IPS DF 4.7 (cell line): ENCODE results near the gene IFNGR2.
A peak's percentile ranks its signal among the peaks of the same experiment; 100 is the strongest.
"Not testable (repeated sequence)": the region's sequence is repeated elsewhere in the genome, so short reads cannot be mapped to it uniquely, and the experiment has no call there.

ENCODE experiments used
- DNase-seq: peaks from one replicate; pipeline ENCODE4 v3.0.0-alpha.2; 2013; ENCODE audit warnings: low spot score; ENCODE audit errors: extremely low read depth

The IFNGR2 gene, protein sequence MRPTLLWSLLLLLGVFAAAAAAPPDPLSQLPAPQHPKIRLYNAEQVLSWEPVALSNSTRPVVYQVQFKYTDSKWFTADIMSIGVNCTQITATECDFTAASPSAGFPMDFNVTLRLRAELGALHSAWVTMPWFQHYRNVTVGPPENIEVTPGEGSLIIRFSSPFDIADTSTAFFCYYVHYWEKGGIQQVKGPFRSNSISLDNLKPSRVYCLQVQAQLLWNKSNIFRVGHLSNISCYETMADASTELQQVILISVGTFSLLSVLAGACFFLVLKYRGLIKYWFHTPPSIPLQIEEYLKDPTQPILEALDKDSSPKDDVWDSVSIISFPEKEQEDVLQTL

DNA sequence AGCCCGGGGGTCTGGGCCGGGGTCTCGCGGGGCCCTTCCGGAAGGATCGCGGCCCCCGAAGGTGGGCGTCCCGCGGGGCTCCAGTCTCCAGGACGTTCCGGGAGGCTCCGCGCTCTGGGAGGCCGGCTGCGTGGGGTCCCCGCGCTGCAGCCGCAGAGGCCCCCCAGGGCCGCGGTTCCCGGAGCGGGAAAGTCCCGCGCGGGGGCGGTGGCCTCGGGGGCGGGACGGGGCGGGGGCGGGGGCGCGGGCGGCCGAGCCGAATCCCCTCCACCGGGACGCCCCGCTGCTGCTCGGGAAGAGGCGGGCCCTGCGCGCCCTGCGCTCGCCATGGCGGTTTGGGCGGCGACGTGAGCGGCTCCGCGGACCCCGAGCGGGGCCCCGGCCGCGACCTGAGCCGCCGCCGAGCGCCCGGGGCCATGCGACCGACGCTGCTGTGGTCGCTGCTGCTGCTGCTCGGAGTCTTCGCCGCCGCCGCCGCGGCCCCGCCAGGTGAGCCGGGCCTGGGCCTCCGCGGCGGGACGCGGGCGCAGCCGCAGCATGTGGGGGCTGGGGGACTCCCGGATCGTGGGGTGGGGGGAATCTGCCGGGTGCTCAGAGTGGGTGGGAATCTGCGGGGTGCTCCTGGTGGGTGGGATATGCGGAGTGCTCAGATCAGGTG lies at the start of gene IFNGR2:
Gene IFNGR2 (plus strand): TSS at position 286 of the 658 bp plus-strand sequence. CDS start 131 bp downstream, at position 417.
- DNase-seq = no peak

DNA sequence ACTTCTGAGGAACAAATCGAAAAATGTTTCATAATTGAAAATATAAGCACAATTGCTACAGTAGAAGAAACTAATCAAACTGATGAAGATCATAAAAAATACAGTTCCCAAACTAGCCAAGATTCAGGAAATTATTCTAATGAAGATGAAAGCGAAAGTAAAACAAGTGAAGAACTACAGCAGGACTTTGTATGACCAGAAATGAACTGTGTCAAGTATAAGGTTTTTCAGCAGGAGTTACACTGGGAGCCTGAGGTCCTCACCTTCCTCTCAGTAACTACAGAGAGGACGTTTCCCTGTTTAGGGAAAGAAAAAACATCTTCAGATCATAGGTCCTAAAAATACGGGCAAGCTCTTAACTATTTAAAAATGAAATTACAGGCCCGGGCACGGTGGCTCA lies 47.9 kb upstream of the IFNGR2 start:
- DNase-seq = no peak

DNA sequence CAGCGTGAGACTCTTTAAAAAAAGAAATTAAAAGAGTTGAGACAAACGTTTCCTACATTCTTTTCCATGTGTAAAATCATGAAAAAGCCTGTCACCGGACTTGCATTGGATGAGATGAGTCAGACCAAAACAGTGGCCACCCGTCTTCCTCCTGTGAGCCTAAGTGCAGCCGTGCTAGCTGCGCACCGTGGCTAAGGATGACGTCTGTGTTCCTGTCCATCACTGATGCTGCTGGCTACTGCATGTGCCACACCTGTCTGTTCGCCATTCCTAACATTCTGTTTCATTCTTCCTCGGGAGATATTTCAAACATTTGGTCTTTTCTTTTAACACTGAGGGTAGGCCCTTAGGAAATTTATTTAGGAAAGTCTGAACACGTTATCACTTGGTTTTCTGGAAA lies 47.2 kb upstream of the IFNGR2 start:
- no peak for DNase-seq

DNA sequence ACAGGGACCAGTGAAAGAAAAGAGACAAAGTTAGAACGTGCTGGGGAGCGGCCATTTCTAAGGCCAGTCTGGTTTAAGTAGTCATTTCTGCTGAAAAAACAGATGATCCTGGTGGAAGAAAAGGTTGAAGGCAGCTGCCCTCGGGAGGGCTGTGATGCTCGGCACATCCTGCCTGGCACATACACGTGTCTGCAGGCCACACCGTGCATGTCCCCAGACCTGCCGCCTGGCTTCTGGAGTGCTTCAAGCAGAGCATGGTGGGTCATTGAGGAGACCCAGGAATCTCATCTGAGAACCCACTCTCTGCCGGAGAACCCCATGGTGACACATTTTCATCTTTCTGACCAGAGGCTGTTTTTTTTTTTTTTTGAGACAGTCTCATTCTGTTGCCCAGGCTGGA lies 46.0 kb upstream of the IFNGR2 start:
- DNase-seq = no peak

DNA sequence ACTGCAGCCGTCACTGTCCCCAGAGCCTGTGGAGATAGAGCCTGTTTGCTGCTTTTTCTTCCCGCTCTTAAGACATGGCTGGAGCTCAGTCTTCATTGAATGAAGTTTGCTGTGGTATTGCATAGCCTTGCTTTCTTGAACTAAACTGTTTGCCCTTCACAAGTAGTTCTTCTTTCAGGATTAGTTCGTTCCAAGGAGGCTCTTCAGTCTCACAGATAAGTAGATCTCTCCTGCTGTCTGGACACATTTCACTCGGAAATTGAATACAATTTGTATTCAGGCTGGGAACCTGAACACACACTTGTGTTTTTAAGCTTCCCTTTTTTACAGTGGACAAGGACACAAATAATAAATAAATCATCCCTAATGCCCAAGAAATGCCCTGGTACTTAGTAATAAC lies 43.8 kb upstream of the IFNGR2 start:
- no peak for DNase-seq

DNA sequence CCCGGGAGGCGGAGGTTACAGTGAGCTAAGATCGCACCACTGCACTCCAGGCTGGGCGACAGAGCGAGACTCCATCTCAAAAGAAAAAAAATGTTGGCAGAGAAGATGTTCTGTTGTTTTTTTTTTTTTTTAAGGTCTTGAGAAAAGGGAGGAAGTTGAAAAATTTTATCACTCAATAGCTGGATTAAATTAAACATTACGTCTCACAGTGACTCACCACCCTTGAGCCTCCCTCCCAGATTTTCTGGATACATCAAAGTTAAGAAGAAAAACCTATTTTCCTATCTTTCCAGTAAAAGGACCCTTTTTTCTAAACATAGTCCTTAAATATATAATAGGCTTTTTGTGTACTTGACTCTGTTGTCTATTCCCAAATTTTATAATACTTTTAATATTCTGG lies 42.9 kb upstream of the IFNGR2 start:
- DNase-seq = no peak

DNA sequence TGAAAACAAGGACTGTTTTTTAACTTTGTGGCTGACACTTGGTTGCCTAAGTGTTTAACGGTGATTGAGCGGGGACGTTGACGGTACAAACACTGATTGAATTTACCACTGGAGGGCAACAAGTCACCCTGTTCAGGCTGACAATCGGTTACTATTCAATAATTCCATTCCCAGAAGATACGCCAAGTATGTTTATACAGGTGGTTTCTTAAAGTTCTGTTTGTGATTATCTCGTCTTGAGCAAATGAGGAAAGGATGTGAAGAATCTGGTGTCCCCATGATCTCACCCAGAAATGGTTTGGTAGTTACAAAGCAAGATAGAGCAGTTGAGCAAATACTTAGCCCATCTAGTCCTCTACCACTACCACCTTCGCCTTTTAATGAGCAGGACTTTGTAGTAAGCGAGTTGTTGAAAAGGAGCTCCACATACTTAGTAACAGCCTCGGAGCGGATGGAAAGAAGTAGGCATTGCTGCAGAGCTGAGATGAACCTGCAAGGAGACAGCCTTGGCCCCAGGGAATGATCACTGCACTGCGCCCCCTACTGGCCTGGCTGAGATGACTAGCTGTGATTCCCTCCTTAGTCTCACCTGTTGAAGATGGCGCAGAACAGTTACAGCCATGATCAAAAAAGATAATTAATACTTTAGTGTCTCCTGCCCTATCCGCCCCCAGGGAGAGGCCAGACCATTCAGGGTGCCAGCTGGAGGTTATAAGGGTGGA lies 42.2 kb upstream of the IFNGR2 start:
- DNase-seq = no peak

DNA sequence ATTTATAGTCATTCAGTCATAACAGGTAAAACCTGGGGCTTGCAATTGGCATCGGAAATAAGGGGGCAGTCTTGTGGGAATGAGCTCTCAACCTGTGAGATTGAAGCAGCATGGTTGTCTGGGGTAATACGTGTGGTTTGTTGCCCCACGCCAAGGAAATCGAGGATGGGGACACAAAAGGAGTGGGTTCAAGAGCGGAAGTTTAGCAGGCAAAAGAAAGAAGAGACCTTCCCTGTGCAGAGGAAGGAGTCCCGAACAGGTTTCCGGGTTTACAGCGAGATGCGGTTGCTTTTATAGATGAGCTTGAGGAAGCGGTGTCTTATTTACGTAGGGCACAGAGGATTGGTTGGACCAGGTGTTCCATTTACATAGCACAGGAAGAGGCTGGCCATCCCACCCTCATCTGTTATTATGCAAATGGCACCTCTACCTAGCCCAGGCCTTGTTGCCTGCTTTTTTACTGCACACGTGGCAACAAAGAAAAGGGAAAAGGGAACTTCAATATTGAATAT lies 41.1 kb upstream of the IFNGR2 start:
- peak; percentile 69 for DNase-seq

DNA sequence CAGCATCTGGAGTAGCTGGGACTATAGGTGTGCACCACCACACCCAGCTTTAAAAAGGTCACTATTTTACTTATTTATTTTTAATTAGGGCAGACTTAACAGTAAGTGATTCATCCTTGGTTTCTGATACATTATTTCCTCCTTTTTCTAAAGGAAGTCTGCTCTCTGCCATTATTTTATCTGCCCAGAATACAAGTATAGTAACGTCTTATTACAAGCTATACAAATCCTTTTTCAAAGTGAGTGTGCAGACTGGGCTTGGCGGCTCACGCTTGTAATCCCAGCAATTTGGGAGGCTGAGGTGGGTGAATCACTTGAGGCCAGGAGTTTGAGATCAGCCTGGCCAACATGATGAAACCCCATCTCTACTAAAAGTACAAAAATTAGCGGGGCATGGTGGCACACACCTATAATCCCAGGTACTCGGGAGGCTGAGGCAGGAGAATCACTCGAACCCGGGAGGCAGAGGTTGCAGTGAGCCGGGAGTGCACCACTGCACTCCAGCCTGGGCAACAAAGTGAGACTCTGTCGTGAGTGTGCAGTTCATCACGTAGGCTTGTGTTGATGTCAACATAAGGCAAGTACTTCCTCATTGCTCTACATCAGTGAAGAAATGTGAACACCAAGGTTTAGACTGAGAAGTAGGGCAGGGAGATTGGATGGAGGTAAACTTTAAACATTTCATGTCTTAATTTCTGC lies 39.2 kb upstream of the IFNGR2 start:
- not testable (repeated sequence) for DNase-seq

DNA sequence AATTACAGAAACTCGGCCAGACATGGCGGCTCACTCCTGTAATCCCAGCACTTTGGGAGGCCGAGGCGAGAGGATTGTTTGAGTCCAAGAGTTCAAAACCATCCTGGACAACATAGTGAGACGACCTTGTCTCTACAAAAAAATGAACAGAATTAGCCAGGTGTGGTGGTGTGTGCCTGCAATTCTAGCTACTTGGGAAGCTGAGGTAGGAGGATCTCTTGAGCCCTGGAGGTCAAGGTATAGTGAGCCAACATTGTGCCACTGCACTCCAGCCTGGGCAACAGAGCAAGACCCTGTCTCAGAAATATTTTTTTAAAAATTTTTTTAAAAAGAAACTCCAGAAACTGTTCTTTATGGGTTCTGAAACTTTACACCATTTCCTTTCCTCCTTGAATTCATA lies 38.4 kb upstream of the IFNGR2 start:
- no peak for DNase-seq

DNA sequence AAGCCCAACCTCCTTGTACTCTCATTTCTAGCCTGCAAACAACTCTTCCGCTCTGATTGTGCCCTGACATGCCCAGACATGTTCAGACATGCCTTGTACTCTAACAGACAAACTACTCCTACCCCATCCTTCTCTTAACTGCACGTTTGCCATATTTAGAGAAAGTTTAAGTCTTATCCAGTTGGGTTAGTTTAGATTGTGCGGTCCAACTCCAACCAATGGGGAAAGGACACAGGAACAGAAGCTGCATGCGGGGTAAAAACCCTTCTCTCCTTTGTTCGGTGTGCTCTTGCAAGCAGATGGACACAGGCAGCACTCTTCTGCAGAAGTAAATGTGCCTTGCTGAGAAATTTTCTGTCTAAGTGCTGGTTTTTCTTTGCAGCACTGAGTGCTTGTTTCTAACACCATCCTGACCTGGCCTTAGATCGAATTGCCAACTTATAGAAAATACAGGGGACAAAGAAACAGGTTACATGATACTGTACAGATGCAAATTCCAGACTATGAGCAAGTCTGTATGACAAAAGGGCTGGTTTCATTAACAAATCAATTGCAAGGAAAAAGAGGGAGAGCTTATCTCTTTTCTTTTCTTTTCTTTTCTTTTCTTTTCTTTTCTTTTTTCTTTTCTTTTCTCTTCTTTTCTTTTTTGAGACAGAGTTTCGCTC lies 35.8 kb upstream of the IFNGR2 start:
- DNase-seq = no peak

DNA sequence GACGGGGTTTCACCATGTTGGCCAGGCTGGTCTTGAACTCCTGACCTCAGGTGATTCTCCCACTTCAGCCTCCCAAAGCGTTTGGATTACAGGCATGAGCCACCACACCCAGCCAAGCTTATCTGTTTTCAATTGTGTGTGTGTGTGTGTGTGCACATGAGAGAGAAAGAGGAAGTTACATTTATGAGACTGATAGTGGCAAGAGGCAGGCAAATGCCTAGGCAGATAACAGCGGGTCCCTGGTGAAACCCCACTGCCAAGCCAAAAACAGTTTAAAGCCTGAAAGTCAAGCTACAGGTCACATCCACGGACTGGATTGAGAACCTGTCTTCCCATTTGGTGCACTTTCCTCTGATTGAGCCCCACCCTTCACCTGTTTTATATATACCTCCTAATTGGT lies 35.1 kb upstream of the IFNGR2 start:
- no peak for DNase-seq

DNA sequence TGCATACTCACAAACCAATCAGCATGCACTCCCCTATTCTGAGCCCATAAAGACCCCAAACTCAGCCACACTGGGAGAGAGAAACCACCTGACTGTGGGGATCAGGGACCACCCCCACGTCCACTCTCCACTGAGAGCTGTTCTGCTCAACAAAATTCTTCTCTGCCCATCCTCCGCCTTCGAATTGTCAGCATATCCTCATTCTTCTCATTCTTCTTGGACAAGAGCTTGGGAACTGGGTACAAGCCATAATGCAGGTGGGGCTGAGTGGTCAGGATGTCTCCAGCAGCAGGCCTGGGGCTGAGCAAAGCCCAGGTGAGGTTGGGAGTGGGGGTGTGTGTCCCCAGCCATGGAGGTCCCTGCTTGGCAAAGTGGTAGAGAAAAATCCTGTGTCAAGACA lies 34.6 kb upstream of the IFNGR2 start:
- no peak for DNase-seq

DNA sequence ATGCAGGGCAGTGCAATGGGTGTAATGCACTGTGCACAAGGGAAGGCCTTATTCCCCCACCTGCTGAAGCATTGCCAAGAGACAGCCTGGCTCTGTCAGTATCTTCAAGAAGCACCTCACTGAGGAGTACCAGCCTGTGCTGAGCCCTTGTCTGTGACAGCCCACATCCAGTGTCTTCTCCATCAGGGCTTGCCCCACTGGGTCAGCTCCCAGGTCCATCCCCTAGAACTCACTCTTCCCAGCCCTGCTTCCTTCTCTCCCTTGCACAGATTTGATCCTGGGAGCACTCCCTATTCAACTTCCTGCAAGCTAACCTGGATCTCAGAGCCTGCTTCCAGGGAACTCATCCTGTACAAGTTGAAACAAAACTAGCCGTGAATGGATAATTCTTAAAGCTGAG lies 33.6 kb upstream of the IFNGR2 start:
- no peak for DNase-seq

DNA sequence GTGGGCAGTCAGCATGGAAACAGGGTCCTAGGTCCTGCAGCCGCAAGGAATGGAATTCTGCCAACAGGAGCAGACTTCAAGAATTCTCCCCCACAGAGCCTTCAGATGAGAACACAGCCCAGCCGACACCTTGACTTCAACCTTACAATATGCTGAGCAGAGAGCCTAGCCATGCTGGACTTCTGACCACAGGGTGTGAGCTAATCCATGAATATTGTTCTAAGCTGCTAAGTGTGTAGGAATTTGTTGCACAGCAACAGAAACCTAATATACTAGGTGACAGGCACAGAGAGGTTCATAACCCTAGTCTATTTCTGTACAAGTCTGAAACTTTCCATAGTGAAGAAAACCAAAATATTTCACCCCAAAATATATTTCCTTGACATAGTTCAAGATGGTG lies 32.9 kb upstream of the IFNGR2 start:
- no peak for DNase-seq

DNA sequence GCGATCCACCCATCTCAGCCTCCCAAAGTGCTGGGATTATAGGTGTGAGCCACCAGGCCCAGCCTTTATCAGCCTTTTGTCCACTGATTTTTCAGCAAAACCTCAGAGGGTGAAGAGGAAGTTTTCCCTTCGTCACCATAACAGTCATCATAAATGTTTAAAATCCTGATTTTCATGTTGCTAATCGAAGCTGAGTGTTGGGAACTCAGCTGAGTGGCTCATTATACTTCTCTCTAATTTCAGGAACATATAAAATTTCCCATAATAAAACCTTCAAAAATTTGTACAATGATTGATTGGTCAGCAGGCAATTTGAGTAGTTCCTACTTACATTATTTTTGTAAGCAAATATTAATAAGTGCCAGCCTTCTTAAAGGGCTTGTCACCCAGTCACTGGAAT lies 31.8 kb upstream of the IFNGR2 start:
- no peak for DNase-seq

DNA sequence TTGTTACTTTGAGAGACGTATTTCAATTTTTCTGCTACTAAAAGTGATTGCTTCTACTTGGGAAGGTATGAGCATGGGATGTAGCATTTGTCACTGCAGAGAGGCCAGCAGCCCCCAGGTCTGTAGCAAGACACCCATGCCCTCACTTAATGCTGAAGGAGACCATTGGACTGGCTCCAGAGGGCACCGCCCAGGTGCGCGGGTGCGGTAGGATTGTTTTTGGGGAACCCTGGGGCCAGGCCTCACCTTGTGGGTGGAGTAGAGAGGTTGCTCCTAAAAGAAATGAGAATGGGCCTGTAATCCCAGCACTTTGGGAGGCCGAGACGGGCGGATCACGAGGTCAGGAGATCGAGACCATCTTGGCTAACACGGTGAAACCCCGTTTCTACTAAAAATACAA lies 30.6 kb upstream of the IFNGR2 start:
- no peak for DNase-seq

DNA sequence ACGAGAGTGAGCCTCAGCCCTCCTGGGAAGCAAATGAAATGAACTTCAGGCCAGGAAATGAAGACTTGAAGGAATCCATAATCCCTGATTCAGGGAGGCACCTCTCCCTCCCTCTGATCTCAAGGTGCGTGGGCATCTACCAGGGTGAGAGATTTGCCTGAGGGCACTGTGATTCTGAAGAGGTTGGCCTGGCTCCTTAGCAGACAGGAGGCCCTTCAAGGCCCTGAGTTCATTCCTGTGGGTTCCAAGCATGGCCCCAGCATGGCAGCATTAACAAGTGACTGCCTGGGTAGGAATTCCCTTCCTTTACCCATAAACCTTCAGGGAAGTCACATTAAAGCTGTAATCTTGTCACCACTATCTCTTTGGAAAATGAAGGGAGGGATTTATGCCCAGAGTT lies 29.8 kb upstream of the IFNGR2 start:
- no peak for DNase-seq

DNA sequence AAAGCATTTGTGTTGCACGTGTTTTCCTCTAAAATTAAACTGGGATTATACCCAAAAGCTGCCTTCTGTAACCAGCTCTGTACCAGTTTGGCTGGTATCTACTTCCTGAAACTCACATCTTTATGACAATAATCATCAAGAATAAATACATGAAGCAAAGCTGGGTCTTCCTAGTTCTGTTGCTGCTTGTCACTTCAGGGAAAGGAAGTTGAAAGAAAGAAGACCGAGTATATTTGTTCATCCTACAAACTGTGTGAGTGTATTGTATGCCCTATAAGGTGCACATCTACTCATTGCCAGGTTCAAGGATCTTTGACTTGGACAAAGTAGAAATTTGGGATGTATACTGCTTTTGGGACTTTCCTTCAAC lies 29.1 kb upstream of the IFNGR2 start:
- DNase-seq = no peak

DNA sequence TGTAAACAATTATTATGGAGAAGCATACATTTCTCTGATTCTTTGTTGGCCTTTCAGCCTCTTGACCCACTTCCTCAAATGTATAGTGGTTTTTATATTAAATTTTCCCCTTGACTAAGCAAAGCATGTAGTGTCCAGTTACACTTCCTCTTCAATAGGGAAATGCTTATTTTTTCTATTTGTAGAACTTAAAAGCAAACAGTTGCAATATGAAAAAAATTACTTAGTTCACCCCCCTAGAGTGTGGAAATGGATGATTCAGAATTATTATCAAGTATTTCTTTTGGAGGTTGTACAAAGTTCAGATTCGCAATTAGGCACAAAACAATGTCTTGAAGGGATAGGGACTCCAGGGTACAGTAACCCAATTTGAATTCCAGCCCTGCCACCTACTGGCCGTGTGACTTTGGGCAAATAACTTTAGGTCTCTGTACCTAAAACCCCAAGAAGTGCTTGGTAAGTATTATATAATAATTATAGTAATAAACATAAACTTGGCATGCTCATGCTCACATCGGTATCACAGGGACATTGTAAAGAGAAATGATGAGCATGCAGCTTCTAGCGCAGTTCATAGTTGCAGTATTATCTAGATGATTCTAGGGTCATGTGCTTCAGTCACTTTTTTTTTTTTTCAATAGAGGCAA lies 28.6 kb upstream of the IFNGR2 start:
- no peak for DNase-seq
